Measurements from ENCODE around the gene MFSD11.
"Not testable (repeated sequence)": the region's sequence is repeated elsewhere in the genome, so short reads cannot be mapped to it uniquely, and the experiment has no call there.

MFSD11 gene

GRCh38 chr17:76805319-76805718 is 67.4 kb downstream of the MFSD11 start:
- no peak for DNase-seq (ENCODE audit: low read depth)

- not testable (repeated sequence) for DNase-seq (ENCODE audit: low read depth)
Measured at GRCh38 chr17:76806151-76806550, 68.2 kb downstream of the MFSD11 start.

GRCh38 chr17:76806767-76807166 is 68.8 kb downstream of the MFSD11 start:
- DNase-seq (ENCODE audit: low read depth): not testable (repeated sequence)

GRCh38 chr17:76808326-76808725 is 70.4 kb downstream of the MFSD11 start:
- no peak for DNase-seq (ENCODE audit: low read depth)

- no peak for DNase-seq (ENCODE audit: low read depth)
Measured at GRCh38 chr17:76810956-76811355, 73.0 kb downstream of the MFSD11 start.

GRCh38 chr17:76811834-76812233 is 73.9 kb downstream of the MFSD11 start:
- DNase-seq (ENCODE audit: low read depth): no peak

- no peak for DNase-seq (ENCODE audit: low read depth)
Measured at GRCh38 chr17:76812263-76812662, 74.3 kb downstream of the MFSD11 start.

GRCh38 chr17:76812968-76813367 is 75.0 kb downstream of the MFSD11 start:
- DNase-seq (ENCODE audit: low read depth): no peak

GRCh38 chr17:76815907-76816589 is 78.1 kb downstream of the MFSD11 start:
- DNase-seq (ENCODE audit: low read depth): not testable (repeated sequence)

- peak; percentile 42 for DNase-seq (ENCODE audit: low read depth)
Measured at GRCh38 chr17:76816590-76817135, 78.7 kb downstream of the MFSD11 start.

- DNase-seq (ENCODE audit: low read depth): no peak
Measured at GRCh38 chr17:76820039-76820438, 82.1 kb downstream of the MFSD11 start.

- DNase-seq (ENCODE audit: low read depth): no peak
Measured at GRCh38 chr17:76820561-76820960, 82.6 kb downstream of the MFSD11 start.

- no peak for DNase-seq (ENCODE audit: low read depth)
Measured at GRCh38 chr17:76822184-76822778, 84.4 kb downstream of the MFSD11 start.

- DNase-seq (ENCODE audit: low read depth): no peak
Measured at GRCh38 chr17:76824093-76824492, 86.2 kb downstream of the MFSD11 start.

- DNase-seq (ENCODE audit: low read depth): no peak
Measured at GRCh38 chr17:76826330-76827068, 88.6 kb downstream of the MFSD11 start.

GRCh38 chr17:76827736-76828135 is 89.8 kb downstream of the MFSD11 start:
- DNase-seq (ENCODE audit: low read depth): no peak
